ENCODE data around the gene DACT2. TPM values are rescaled to one million over a fixed set of nuclear protein-coding genes. Genes with fewer than 3 reads are reported as not detected.

Gene DACT2
- total RNA-seq, 1 donor from 2014 or later, result 2.3 TPM

- no peak overlapping the region for H3K27ac Mint-ChIP-seq
- DNase-seq (ENCODE audit: low spot score), result no peak
- H3K27me3 Mint-ChIP-seq (ENCODE audit: insufficient read depth), result peaks cover 13% of the 10 kb centered on the region
- no peaks in the 10 kb centered on the region for H3K9me3 Mint-ChIP-seq
- intact Hi-C loops (cut with micrococcal nuclease), result no loop called here
- no peaks in the 10 kb centered on the region for H3K4me1 Mint-ChIP-seq (ENCODE audit: low read depth)
- no peaks in the 10 kb centered on the region for H3K36me3 Mint-ChIP-seq (ENCODE audit: low read depth)
- no peak overlapping the region for H3K4me3 Mint-ChIP-seq
Measured at GRCh38 chr6:168311410-168312124, 8.0 kb downstream of the DACT2 start.

DNA sequence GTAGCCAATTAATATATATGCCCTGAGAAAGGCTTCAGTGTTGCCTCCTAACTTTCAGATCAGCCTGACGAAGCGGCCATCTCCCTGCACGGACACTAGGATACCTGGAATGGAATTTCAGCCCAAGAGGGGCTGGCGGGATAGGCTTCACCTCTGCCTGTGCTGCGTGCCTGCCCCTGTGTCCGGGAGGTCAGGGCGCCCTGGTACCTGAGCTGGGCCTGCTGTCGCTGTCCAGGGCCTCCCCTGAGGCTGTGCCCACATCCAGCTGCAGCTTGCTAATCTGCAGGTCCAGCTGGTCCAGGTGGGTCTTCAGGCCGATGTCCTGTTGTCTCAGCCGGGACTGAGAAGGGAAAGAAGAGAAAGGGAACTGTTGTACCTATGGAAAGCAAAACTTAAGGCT lies 8.6 kb downstream of the DACT2 start:
- Mint-ChIP-seq H3K27me3 (ENCODE audit: insufficient read depth) (peaks cover 12% of the 10 kb centered on the region), H3K9me3 (no peaks in the 10 kb centered on the region), H3K4me1 (ENCODE audit: low read depth) (no peaks in the 10 kb centered on the region), H3K27ac (no peak overlapping the region), H3K36me3 (ENCODE audit: low read depth) (no peaks in the 10 kb centered on the region), H3K4me3 (no peak overlapping the region)
- intact Hi-C loops (cut with micrococcal nuclease), result no loop called here
- no peak for DNase-seq (ENCODE audit: low spot score)

GRCh38 chr6:168310403-168310802 lies 9.2 kb downstream of the DACT2 start:
- Mint-ChIP-seq H3K36me3 (ENCODE audit: low read depth) (no peaks in the 10 kb centered on the region), H3K9me3 (no peaks in the 10 kb centered on the region), H3K27ac (no peak overlapping the region), H3K4me1 (ENCODE audit: low read depth) (no peaks in the 10 kb centered on the region), H3K27me3 (ENCODE audit: insufficient read depth) (peaks cover 6% of the 10 kb centered on the region), H3K4me3 (no peak overlapping the region)
- intact Hi-C loops (cut with micrococcal nuclease), result no loop called here
- DNase-seq (ENCODE audit: low spot score), result no peak

- Mint-ChIP-seq H3K9me3 (no peaks in the 10 kb centered on the region), H3K27me3 (ENCODE audit: insufficient read depth) (peaks cover 4% of the 10 kb centered on the region), H3K4me3 (no peak overlapping the region), H3K36me3 (ENCODE audit: low read depth) (no peaks in the 10 kb centered on the region), H3K27ac (no peak overlapping the region), H3K4me1 (ENCODE audit: low read depth) (no peaks in the 10 kb centered on the region)
- intact Hi-C loops (cut with micrococcal nuclease), result no loop called here
- DNase-seq (ENCODE audit: low spot score), result no peak
Measured at GRCh38 chr6:168309997-168310396, 9.6 kb downstream of the DACT2 start.

DNA sequence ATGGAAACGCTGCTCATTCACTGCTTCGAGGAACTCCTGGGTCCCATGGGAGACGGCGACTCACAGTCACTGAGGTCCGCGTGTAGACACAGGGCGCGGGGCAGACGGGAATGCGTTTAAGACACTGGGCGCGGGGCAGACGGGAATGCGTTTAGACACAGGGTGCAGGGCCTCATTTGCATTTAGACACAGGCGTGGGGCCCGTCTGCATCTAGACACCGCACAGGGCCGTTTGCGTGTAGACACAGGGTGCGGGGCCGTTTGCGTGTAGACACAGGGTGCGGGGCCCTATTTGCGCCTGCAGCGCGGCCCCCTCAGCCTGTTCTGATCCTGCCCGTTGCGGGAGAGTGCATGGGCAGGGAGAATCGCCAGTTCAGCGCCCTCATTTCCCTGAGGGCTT lies 10.4 kb downstream of the DACT2 start:
- Mint-ChIP-seq H3K4me1 (ENCODE audit: low read depth) (no peaks in the 10 kb centered on the region), H3K9me3 (no peaks in the 10 kb centered on the region), H3K4me3 (no peak overlapping the region), H3K27ac (no peak overlapping the region), H3K36me3 (ENCODE audit: low read depth) (no peaks in the 10 kb centered on the region), H3K27me3 (ENCODE audit: insufficient read depth) (peaks cover 5% of the 10 kb centered on the region)
- intact Hi-C loops (cut with micrococcal nuclease), result no loop called here
- DNase-seq (ENCODE audit: low spot score), result no peak

GRCh38 chr6:168308390-168309144 lies 11.0 kb downstream of the DACT2 start:
- H3K4me3 Mint-ChIP-seq, result no peak overlapping the region
- DNase-seq (ENCODE audit: low spot score), result no peak
- H3K9me3 Mint-ChIP-seq, result no peaks in the 10 kb centered on the region
- peaks cover 2% of the 10 kb centered on the region for H3K27me3 Mint-ChIP-seq (ENCODE audit: insufficient read depth)
- H3K4me1 Mint-ChIP-seq (ENCODE audit: low read depth), result no peaks in the 10 kb centered on the region
- intact Hi-C loops (cut with micrococcal nuclease), result no loop called here
- H3K36me3 Mint-ChIP-seq (ENCODE audit: low read depth), result no peaks in the 10 kb centered on the region
- H3K27ac Mint-ChIP-seq, result no peak overlapping the region

DNA sequence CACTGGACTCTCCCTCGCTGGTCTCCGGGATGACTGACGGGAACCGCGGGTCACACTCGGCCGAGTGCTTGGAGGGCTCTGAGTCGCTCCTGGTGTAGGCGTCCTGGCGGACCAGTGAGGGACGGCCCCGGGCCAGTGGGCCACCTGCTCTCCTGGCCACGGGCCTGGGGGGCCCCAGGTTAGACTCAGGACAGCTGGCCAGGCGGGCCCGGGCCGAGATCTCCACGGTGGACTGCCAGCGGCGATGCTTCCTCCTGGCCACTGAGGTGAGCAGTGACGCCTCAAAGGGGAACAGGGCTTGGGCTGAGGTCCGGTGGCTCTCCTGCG lies 11.9 kb downstream of the DACT2 start:
- Mint-ChIP-seq H3K4me1 (ENCODE audit: low read depth) (no peaks in the 10 kb centered on the region), H3K4me3 (no peak overlapping the region), H3K27ac (no peak overlapping the region), H3K27me3 (ENCODE audit: insufficient read depth) (peaks cover 2% of the 10 kb centered on the region), H3K36me3 (ENCODE audit: low read depth) (no peaks in the 10 kb centered on the region), H3K9me3 (no peaks in the 10 kb centered on the region)
- intact Hi-C loops (cut with micrococcal nuclease), result no loop called here
- no peak for DNase-seq (ENCODE audit: low spot score)

DNA sequence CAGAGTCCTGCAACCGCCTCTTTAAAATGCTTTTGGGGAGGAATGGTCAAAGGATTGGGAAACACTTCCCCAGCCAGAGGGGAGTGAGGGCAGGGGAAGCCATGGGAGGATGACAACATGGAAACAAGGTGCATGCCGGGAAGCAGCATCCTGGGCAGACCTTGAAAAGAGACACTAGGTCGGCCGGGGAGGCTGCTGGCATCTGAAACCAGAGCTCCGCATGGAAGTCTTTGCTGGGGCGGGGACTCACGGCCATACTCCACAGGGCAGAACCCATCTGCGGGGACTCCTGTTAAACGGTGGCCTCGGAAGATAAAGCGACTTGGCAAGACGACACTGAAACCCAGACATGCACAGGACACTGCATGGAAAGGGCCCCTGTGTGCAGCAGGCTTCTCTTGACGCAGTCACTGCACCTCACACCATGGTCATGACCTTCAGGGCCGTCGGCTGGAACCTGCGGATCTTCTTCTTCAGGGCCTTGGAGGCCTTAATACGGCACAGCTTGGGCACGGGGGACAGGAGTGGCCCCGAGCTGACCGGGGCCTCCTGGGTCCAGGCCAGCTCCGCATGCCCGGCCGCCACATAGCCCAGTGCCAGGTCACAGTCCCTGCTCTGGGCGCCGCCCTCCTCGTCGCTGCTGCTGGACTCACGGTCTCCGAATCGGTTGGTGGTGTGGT lies 12.4 kb downstream of the DACT2 start:
- H3K36me3 Mint-ChIP-seq (ENCODE audit: low read depth), result no peaks in the 10 kb centered on the region
- DNase-seq (ENCODE audit: low spot score), result no peak
- no peaks in the 10 kb centered on the region for H3K9me3 Mint-ChIP-seq
- H3K27ac Mint-ChIP-seq, result no peak overlapping the region
- no peak overlapping the region for H3K4me3 Mint-ChIP-seq
- H3K4me1 Mint-ChIP-seq (ENCODE audit: low read depth), result no peaks in the 10 kb centered on the region
- intact Hi-C loops (cut with micrococcal nuclease), result no loop called here
- peaks cover 2% of the 10 kb centered on the region for H3K27me3 Mint-ChIP-seq (ENCODE audit: insufficient read depth)

GRCh38 chr6:168305863-168306262 lies 13.7 kb downstream of the DACT2 start:
- H3K4me1 Mint-ChIP-seq (ENCODE audit: low read depth), result no peaks in the 10 kb centered on the region
- intact Hi-C loops (cut with micrococcal nuclease), result no loop called here
- no peak for DNase-seq (ENCODE audit: low spot score)
- H3K36me3 Mint-ChIP-seq (ENCODE audit: low read depth), result no peaks in the 10 kb centered on the region
- no peak overlapping the region for H3K27ac Mint-ChIP-seq
- no peak overlapping the region for H3K4me3 Mint-ChIP-seq
- H3K27me3 Mint-ChIP-seq (ENCODE audit: insufficient read depth), result peaks cover 2% of the 10 kb centered on the region
- no peaks in the 10 kb centered on the region for H3K9me3 Mint-ChIP-seq

DNA sequence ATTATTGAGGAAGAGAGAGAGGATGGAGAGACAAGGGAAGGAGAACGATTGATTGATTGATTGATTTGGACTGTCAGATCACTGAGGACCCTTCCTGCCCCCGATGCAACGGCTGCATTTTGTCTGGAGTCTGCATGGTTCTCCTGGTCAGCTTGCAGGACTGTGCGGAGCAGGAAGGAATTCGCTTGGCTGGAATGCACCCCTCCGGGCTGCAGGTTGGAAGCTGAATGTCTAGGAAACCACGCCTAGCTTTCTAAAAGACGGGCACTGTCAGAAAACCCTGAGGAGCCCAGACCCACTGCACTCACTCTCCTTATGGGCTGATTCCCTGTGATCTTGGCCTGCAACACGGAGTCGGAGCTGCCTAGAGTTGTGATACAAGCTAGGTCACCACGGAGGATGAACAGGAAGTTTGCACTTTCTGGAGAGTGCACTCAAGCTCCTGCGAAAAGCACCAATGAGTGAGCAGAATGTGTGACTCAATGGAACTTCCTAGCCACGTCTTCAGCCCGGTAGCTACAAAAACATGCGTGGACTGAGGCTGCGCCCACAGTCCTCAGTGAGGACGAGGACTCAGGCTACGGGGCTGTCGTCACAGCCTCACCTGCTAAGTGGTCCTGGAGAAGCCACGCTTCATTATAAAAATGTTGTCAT lies 14.4 kb downstream of the DACT2 start:
- Mint-ChIP-seq H3K4me3 (no peak overlapping the region), H3K36me3 (ENCODE audit: low read depth) (no peaks in the 10 kb centered on the region), H3K4me1 (ENCODE audit: low read depth) (no peaks in the 10 kb centered on the region), H3K27ac (no peak overlapping the region), H3K27me3 (ENCODE audit: insufficient read depth) (peaks cover 2% of the 10 kb centered on the region), H3K9me3 (no peaks in the 10 kb centered on the region)
- no peak for DNase-seq (ENCODE audit: low spot score)
- intact Hi-C loops (cut with micrococcal nuclease), result no loop called here

DNA sequence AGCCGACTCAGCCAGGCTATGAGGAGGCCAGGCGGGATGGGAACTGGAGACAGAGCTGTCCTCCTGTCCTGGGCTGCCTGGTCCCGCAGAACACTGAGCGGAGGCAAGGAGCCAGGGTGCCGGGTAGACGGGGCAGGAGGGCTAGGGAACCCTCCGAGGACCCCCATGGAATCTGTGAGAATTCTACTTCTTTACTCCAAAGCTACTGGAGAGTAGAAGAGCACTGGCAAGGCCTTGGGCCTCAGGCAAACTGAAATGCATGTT lies 14.9 kb downstream of the DACT2 start:
- intact Hi-C loops (cut with micrococcal nuclease), result no loop called here
- Mint-ChIP-seq H3K27me3 (ENCODE audit: insufficient read depth) (peaks cover 2% of the 10 kb centered on the region), H3K4me1 (ENCODE audit: low read depth) (no peaks in the 10 kb centered on the region), H3K27ac (no peak overlapping the region), H3K9me3 (no peaks in the 10 kb centered on the region), H3K4me3 (no peak overlapping the region), H3K36me3 (ENCODE audit: low read depth) (no peaks in the 10 kb centered on the region)
- DNase-seq (ENCODE audit: low spot score), result no peak

DNA sequence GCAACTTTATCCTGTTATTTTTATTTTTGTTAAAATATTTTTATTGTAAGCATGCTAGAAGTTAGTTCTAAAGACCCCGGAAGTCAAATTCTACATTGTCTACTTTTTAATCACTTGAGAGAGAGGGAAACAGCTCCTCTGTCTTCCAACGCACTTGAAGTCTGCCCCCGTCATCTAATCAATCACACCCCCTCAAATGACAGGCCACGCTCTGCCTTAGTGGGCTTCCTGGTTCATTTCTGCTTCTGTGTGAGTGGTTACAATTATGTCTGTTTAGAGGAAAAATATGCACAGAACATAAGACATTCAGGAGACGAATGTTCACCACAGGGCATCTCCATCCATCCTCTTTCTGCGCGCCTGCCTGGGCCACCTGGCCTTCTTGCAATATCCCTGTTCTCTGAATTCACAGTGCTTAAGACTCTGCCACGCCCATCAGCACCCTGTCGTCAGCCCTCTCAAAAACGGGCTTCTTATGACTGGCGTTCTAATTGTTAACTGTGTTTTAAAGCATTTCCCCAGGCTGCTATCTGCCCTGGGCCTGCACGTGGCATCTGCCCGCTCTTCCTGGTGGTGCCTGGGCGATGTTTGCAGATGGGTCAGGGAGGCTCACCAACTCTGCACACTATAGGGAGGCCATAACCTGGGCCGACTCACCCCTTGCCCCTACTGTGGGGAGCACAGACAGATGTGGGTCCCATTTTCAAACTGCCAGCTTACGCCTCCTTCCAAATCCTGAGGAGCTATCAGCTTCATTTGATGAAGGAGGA lies 15.4 kb downstream of the DACT2 start:
- intact Hi-C loops (cut with micrococcal nuclease), result no loop called here
- H3K27me3 Mint-ChIP-seq (ENCODE audit: insufficient read depth), result peaks cover 2% of the 10 kb centered on the region
- no peak overlapping the region for H3K4me3 Mint-ChIP-seq
- no peak for DNase-seq (ENCODE audit: low spot score)
- H3K27ac Mint-ChIP-seq, result no peak overlapping the region
- no peaks in the 10 kb centered on the region for H3K4me1 Mint-ChIP-seq (ENCODE audit: low read depth)
- H3K9me3 Mint-ChIP-seq, result no peaks in the 10 kb centered on the region
- H3K36me3 Mint-ChIP-seq (ENCODE audit: low read depth), result no peaks in the 10 kb centered on the region
